Right lobe of liver (tissue), 6 donors: ENCODE results near the gene IRF1. TPM values are rescaled to one million over a fixed set of nuclear protein-coding genes. Genes with fewer than 3 reads are reported as not detected.
"Not testable (repeated sequence)": the region's sequence is repeated elsewhere in the genome, so short reads cannot be mapped to it uniquely, and the experiment has no call there.

Experiments used
- ATAC-seq, 4 donors: fragments of 200-7000 bp; cut with Tn5 transposase; one replicate each; pipeline ENCODE4 v1.9.1; 2020; ENCODE audit warnings: mild to moderate bottlenecking in 4 of 4, moderate library complexity in 4 of 4
- DNase-seq, 3 donors: peaks; one replicate each; pipeline ENCODE4 v3.0.0-alpha.2; 2020
- H3K27ac ChIP-seq, 3 donors: fragments of 200-600 bp; one replicate each; pipeline ENCODE4 v1.8.0; 2022
- H3K27me3 ChIP-seq, 2 donors: fragments of 200-600 bp; one replicate each; pipeline ENCODE4 v1.8.0; 2022
- H3K36me3 ChIP-seq, 4 donors: fragments of 200-600 bp; sonication (generic) in 1 of 4; one replicate each; pipeline versions ENCODE4 v1.5.1 to v1.8.0; 2017 to 2022; ENCODE audit warnings: control low read depth in 1 of 4
- H3K4me1 ChIP-seq, 4 donors: fragments of 200-600 bp; sonication (generic) in 1 of 4; one replicate each; pipeline versions ENCODE4 v1.5.1 to v1.8.0; 2017 to 2022; ENCODE audit warnings: control low read depth in 1 of 4
- H3K4me3 ChIP-seq, 3 donors: fragments of 200-600 bp; one replicate each; pipeline ENCODE4 v1.8.0; 2022
- H3K9me3 ChIP-seq, 4 donors: fragments of 200-600 bp; sonication (generic) in 1 of 4; one replicate each; pipeline versions ENCODE4 v1.5.1 to v1.8.0; 2017 to 2022; ENCODE audit warnings: control low read depth in 1 of 4
- POLR2A ChIP-seq: fragments of 450-650 bp; IDR thresholded peaks from one replicate; pipeline ENCODE4 v1.6.1; 2017; ENCODE audit warnings: antibody characterized with exemption, mild to moderate bottlenecking
- WGBS: methylation state at CpG from one replicate; pipeline ENCODE4 v1.1.6; 2018; ENCODE audit warnings: low coverage, low lambda C conversion rate; ENCODE audit not compliant: insufficient coverage; ENCODE audit errors: missing lambda C conversion rate; 5-methylcytosine and 5-hydroxymethylcytosine counted together
- intact Hi-C, 2 donors: fragments of 100-400 bp; cut with DNase I; formaldehyde crosslinking; loops; one replicate each; pipeline versions ENCODE4 v1.11.2 to v1.14.1; 2022
- total RNA-seq, 6 experiments: library from RNA; depleted of rRNA in 2 of 6; stranded (reverse); fragments of >200 nt in 2 of 6; fragmentation: NEBNext Ultra II Directional in 3 of 6; extraction: Animal tissue kit (Norgen Biotek cat#: 25700) in 3 of 6; gene quantifications; one replicate each; pipeline versions ENCODE4 v1.1.0 to v1.2.4, GENCODE V29; 2016 to 2023
- TF ChIP-seq, protein P1 (sequence below), 4 donors: fragments of 200-600 bp in 3 of 4; fragments of 450-650 bp in 1 of 4; IDR thresholded peaks; one replicate each; pipeline versions ENCODE4 v1.5.1 to v1.8.0; 2016 to 2022; ENCODE audit warnings: antibody characterized with exemption in 4 of 4, mild to moderate bottlenecking in 2 of 4
- donor health status: DM: no; HTN: yes; CAD: no.
- donor health status: DM: no; HTN: no; CAD: no.
- donor health status: DM: no; HTN: no; CAD: no.
- donor health status: DM: no; HTN: yes; CAD: no.
- donor health status: DM: no; HTN: yes; CAD: no.

The IRF1 gene
- total RNA-seq, 6 experiments from 2014 or later: 23.9 to 38.3 (median 30.2) TPM

DNA sequence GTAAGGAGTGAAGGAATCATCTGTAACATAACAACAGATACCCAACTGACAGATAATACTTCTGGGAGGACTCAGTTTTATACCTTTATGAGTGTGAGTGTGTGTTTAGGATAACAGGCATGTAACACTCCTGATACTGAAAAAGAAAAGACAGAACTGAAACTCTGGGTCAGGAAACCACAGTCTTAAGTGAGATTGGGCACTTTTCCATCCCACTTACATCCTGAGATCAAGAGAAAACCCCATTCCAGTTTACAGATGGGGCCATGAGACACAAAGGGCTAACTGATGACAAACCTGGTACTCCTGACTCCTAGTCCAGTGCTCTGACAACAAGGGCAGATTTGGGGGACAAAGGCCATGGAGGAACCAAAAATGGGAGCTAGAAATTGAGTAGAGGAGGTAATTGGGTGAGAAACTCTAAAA is 34.7 kb upstream of the IRF1 start:
- no peaks in the 10 kb centered on the region for H3K27me3 ChIP-seq
- H3K36me3 ChIP-seq: no peaks in the 10 kb centered on the region
- H3K4me1 ChIP-seq: no peaks in the 10 kb centered on the region
- intact Hi-C loops: no loop called here
- no peak for DNase-seq
- TF ChIP-seq POLR2A: no peak
- TF ChIP-seq, protein P1, sequence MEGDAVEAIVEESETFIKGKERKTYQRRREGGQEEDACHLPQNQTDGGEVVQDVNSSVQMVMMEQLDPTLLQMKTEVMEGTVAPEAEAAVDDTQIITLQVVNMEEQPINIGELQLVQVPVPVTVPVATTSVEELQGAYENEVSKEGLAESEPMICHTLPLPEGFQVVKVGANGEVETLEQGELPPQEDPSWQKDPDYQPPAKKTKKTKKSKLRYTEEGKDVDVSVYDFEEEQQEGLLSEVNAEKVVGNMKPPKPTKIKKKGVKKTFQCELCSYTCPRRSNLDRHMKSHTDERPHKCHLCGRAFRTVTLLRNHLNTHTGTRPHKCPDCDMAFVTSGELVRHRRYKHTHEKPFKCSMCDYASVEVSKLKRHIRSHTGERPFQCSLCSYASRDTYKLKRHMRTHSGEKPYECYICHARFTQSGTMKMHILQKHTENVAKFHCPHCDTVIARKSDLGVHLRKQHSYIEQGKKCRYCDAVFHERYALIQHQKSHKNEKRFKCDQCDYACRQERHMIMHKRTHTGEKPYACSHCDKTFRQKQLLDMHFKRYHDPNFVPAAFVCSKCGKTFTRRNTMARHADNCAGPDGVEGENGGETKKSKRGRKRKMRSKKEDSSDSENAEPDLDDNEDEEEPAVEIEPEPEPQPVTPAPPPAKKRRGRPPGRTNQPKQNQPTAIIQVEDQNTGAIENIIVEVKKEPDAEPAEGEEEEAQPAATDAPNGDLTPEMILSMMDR (IDR thresholded peaks at IDR 0.05): no peak
- no peak overlapping the region for H3K27ac ChIP-seq
- no peak overlapping the region for H3K4me3 ChIP-seq
- no peaks in the 10 kb centered on the region for H3K9me3 ChIP-seq
- ATAC-seq: no peak

DNA sequence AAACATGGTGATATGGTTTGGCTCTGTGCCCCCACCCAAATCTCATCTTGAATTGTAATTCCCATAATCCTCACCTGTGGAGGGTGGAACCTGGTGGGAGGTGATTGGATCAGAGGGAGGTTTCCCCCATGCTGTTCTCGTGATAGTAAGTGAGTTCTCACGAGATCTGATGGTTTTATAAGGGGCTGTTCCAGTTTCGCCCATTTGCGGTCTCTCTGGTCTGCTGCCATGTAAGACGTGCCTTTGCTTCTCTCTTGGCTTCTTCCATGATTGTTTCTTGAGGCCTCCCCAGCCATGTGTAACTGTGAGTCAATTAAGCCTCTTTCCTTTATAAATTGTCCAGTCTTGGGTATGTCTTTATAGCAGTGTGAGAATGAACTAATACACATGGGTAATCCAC is 34.3 kb upstream of the IRF1 start:
- 56% methylated on average over 5 of the region's 5 CpGs for WGBS
- H3K27me3 ChIP-seq, DNase-seq, H3K9me3 ChIP-seq, intact Hi-C loops, H3K36me3 ChIP-seq, ATAC-seq, H3K4me1 ChIP-seq, H3K4me3 ChIP-seq, H3K27ac ChIP-seq: not testable (repeated sequence)

DNA sequence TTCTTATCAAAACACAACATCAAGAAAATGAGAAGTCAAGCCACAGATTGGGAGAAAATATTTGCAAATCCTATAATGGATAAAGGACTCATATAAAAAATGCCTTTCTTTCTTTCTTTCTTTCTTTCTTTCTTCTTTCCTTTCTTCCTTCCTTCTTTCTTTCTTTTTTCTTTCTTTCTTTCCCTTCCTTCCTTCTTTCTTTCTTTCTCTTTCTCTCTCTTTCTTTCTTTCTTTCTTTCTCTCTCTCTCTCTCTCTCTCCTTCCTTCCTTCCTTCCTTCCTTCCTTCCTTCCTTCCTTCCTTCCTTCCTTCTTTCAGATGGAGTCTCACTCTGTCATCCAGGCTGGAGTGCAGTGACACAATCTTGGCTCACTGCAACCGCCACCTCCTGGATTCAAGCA is 31.5 kb upstream of the IRF1 start:
- H3K27me3 ChIP-seq, H3K27ac ChIP-seq, H3K4me1 ChIP-seq, H3K4me3 ChIP-seq, H3K9me3 ChIP-seq, ATAC-seq, DNase-seq, H3K36me3 ChIP-seq, intact Hi-C loops: not testable (repeated sequence)
- 67% methylated on average over 1 of the region's 1 CpG for WGBS

DNA sequence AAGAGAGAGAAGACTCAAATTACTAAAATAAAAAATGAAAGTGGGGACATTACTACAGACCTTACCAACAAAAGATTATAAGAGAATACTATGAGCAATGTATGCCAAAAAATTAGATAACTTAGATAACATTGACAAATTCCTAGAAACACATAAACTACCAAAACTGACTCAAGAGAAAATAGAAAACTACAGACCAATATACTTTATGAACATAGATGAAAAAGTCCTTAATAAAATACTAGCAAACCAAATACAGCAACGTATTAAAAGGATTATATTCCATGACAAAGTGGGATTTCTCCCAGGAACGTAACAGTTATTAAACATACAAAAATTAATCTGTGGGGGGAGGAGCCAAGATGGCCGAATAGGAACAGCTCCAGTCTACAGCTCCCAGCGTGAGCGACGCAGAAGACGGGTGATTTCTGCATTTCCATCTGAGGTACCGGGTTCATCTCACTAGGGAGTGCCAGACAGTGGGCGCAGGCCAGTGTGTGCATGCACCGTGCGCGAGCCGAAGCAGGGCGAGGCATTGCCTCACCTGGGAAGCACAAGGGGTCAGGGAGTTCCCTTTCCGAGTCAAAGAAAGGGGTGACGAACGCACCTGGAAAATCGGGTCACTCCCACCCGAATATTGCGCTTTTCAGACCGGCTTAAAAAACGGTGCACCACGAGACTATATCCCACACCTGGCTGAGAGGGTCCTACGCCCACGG is 23.2 kb upstream of the IRF1 start:
- H3K9me3 ChIP-seq, ATAC-seq, intact Hi-C loops, H3K4me1 ChIP-seq, H3K27ac ChIP-seq, DNase-seq, H3K36me3 ChIP-seq, H3K27me3 ChIP-seq, H3K4me3 ChIP-seq: not testable (repeated sequence)
- 59% methylated on average over 3 of the region's 25 CpGs for WGBS

DNA sequence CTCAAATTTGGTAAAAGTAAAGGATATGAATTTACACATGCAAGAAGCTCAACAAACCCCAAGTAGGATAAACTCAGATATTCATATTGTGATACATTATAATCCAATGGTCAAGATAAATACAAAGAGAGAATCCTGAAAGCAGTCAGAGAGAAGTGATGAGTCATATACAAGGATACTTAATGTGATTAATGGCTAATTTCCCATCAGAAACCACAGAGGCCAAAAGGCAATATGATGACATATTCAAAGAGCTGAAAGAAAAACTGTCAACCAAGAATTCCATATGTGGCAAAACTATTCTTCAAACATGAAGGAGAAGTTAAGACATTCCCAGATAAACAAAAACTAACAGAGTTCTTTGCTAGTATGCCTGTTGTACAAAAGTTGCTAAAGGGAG is 19.5 kb upstream of the IRF1 start:
- H3K27ac ChIP-seq: no peak overlapping the region
- no peak overlapping the region for H3K4me3 ChIP-seq
- H3K27me3 ChIP-seq: no peaks in the 10 kb centered on the region
- TF ChIP-seq POLR2A: no peak
- TF ChIP-seq, protein P1 (IDR thresholded peaks at IDR 0.05): no peak
- DNase-seq (no peak), ATAC-seq (no peak)
- peaks cover 0 to 13% (median 2%) of the 10 kb centered on the region in 4 donors for H3K4me1 ChIP-seq
- no peaks in the 10 kb centered on the region for H3K9me3 ChIP-seq
- H3K36me3 ChIP-seq: no peaks in the 10 kb centered on the region
- intact Hi-C loops: no loop called here

DNA sequence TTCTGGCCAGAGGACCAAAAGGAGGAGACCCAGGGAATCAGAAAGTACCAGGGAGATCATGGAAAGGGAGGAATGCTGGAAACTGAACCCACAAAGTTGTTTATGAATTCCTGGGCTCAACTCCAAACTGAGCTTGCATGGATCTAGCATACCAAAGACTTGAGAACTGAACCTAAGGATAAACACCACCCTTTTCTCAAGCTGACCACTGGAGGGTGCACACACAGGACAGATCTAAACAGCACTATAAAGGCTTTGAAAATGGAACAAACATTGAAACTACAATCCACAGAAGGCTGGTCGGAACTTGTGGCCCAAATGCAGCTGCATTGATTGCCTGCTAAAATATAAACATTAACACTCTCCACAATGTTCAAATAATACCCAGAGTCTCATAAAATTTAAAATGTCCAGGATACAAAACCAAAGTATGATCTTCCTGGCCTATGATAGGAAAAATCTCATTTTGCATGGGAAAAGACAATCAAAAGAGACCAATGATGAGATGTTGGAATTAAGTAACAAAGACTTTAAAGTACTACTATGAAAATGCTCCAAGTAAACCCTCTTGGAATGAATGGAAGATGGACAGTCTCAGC is 15.6 kb upstream of the IRF1 start:
- intact Hi-C loops: loop anchor here in 1 of 2 donors (10.0 kb wide), 1 partner anchor 121 kb away; no protein-coding TSS in a partner anchor
- Histone ChIP-seq H3K9me3 (no peaks in the 10 kb centered on the region), H3K27me3 (no peaks in the 10 kb centered on the region), H3K36me3 (no peaks in the 10 kb centered on the region), H3K4me3 (no peak overlapping the region), H3K4me1 (peaks cover 0 to 32% (median 17%) of the 10 kb centered on the region in 4 donors), H3K27ac (no peak overlapping the region)
- TF ChIP-seq, protein P1 (IDR thresholded peaks at IDR 0.05): peak; percentile 36 to 60 (median 51)
- no peak for TF ChIP-seq POLR2A
- ATAC-seq (peak; percentile 31 to 53 (median 49)), DNase-seq (no peak)
- 27% methylated on average over 1 of the region's 1 CpG for WGBS
